22Rv1 (cell line): ENCODE measurements around the gene PNPLA3.

Source experiments
- ZFX ChIP-seq: fragments of 450-650 bp; IDR thresholded peaks from 2 replicates; pipeline ENCODE4 v1.6.1; 2017; ENCODE audit warnings: antibody characterized with exemption, borderline replicate concordance
- TF ChIP-seq, protein P1 (sequence below): fragments of 450-650 bp; IDR thresholded peaks from 2 replicates; pipeline ENCODE4 v1.5.1; 2017; ENCODE audit warnings: mild to moderate bottlenecking

DNA sequence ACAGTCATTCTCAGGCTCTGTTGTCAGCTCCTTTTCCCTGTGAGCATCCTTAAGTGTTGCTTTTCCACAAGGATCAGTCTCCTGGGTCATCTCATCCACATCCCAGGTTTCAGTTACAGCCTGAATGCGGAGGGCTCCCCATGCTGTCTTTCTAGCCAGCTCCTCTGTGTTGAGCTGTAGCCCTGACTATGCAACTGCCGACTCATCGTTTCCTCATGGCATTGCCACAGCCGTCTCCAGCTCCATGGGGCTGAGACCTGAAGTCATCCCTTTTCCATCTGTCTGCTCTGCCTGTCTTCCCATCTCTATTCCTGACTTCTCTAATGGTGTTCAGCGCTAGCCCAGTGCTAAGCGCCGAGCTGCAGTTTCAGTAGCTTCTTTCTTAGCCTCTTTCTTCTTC is 43.5 kb downstream of the PNPLA3 start:
- TF ChIP-seq, protein P1, sequence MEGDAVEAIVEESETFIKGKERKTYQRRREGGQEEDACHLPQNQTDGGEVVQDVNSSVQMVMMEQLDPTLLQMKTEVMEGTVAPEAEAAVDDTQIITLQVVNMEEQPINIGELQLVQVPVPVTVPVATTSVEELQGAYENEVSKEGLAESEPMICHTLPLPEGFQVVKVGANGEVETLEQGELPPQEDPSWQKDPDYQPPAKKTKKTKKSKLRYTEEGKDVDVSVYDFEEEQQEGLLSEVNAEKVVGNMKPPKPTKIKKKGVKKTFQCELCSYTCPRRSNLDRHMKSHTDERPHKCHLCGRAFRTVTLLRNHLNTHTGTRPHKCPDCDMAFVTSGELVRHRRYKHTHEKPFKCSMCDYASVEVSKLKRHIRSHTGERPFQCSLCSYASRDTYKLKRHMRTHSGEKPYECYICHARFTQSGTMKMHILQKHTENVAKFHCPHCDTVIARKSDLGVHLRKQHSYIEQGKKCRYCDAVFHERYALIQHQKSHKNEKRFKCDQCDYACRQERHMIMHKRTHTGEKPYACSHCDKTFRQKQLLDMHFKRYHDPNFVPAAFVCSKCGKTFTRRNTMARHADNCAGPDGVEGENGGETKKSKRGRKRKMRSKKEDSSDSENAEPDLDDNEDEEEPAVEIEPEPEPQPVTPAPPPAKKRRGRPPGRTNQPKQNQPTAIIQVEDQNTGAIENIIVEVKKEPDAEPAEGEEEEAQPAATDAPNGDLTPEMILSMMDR, result no peak
- TF ChIP-seq ZFX, result no peak
